Gastrocnemius medialis (tissue), 4 donors: ENCODE measurements around the gene LCE1A. TPM values are rescaled to one million over a fixed set of nuclear protein-coding genes. Genes with fewer than 3 reads are reported as not detected.

Experiments used
- ATAC-seq, 2 donors: fragments of 150-250 bp; one replicate each; pipeline ENCODE4 v1.9.1; 2016
- DNase-seq, 2 donors: peaks; one replicate each; pipeline ENCODE4 v3.0.0-alpha.2; 2019
- H3K27ac ChIP-seq, 4 donors: fragments of 200-600 bp; sonication (generic); 1 replicate in 1 of 4; 2 replicates in 3 of 4; pipeline ENCODE4 v1.5.1; 2016 to 2018; ENCODE audit warnings: mild to moderate bottlenecking in 2 of 4, moderate library complexity in 1 of 4
- H3K27me3 ChIP-seq, 3 donors: fragments of 200-600 bp; sonication (generic) in 2 of 3; 1 replicate in 1 of 3; 2 replicates in 2 of 3; pipeline versions ENCODE4 v1.5.1 to v1.6.0; 2016 to 2019; ENCODE audit warnings: mild to moderate bottlenecking in 1 of 3, moderate library complexity in 1 of 3
- H3K36me3 ChIP-seq, 2 donors: fragments of 200-600 bp; sonication (generic) in 1 of 2; one replicate each; pipeline ENCODE4 v1.5.1; 2017 to 2018
- H3K4me1 ChIP-seq, 2 donors: fragments of 200-600 bp; sonication (generic) in 1 of 2; one replicate each; pipeline ENCODE4 v1.5.1; 2016 to 2017; ENCODE audit warnings: mild to moderate bottlenecking in 2 of 2
- H3K4me3 ChIP-seq, 4 donors: fragments of 200-600 bp; sonication (generic) in 3 of 4; 1 replicate in 1 of 4; 2 replicates in 3 of 4; pipeline ENCODE4 v1.5.1; 2016 to 2019; ENCODE audit warnings: mild to moderate bottlenecking in 2 of 4
- H3K9me3 ChIP-seq, 3 donors: fragments of 200-600 bp; sonication (generic) in 2 of 3; 1 replicate in 1 of 3; 2 replicates in 2 of 3; pipeline ENCODE4 v1.5.1; 2016 to 2019
- CTCF ChIP-seq, 5 experiments: fragments of 450-650 bp in 3 of 5; fragments of 200-600 bp in 2 of 5; sonication (generic) in 2 of 5; IDR thresholded peaks in 4 of 5; conservative IDR thresholded peaks in 1 of 5; 1 replicate in 4 of 5; 2 replicates in 1 of 5; pipeline ENCODE4 v1.5.1; 2016 to 2019; ENCODE audit warnings: antibody characterized with exemption in 5 of 5, mild to moderate bottlenecking in 3 of 5, moderate library complexity in 3 of 5
- POLR2A ChIP-seq, 2 donors: fragments of 450-650 bp; IDR thresholded peaks; one replicate each; pipeline ENCODE4 v1.6.1; 2017; ENCODE audit warnings: antibody characterized with exemption in 2 of 2, mild to moderate bottlenecking in 2 of 2, moderate library complexity in 2 of 2
- in situ Hi-C, 4 donors: fragments of 200-750 bp; cut with MboI; loops; one replicate each; pipeline versions ENCODE4 v1.15.0 to v1.8.0; 2017; ENCODE audit warnings: low sequenced_read_pairs in 4 of 4
- intact Hi-C: fragments of 100-400 bp; cut with DNase I; formaldehyde crosslinking; loops from one replicate; pipeline ENCODE4 v1.15.1; 2023; ENCODE audit warnings: low total_unique reads
- total RNA-seq, 4 donors: library from RNA; depleted of rRNA; stranded (reverse); fragments of >200 nt; gene quantifications; one replicate each; pipeline versions ENCODE4 v1.1.0 to v1.2.3, GENCODE V29; 2016

LCE1A gene
- total RNA-seq, 4 donors from 2014 or later: not detected

- H3K27ac ChIP-seq: no peak within 1 kb of the TSS
- H3K4me1 ChIP-seq: no peaks in the 10 kb centered on the region
- intact Hi-C loops (no loop called here), in situ Hi-C loops (no loop called here)
- no peaks in the 10 kb centered on the region for H3K9me3 ChIP-seq
- no peaks in the 10 kb centered on the region for H3K27me3 ChIP-seq
- no peak for DNase-seq
- TF ChIP-seq CTCF (IDR thresholded peaks at IDR 0.05 in 4 of 5, conservative IDR thresholded peaks at IDR 0.05 in 1 of 5) (no peak), POLR2A (IDR thresholded peaks at IDR 0.05) (no peak)
- H3K36me3 ChIP-seq: no peaks in the 10 kb centered on the region
- no peak for ATAC-seq
- H3K4me3 ChIP-seq: no peak within 1 kb of the TSS
Observed at GRCh38 chr1:152811671-152812070, 15.6 kb upstream of the LCE1A start, which contains the start of gene LCE1B. LCE1B (plus strand) TSS chr1:152811971; CDS start chr1:152812447, 476 bp downstream.

GRCh38 chr1:152817309-152817708 lies 10.0 kb upstream of the LCE1A start:
- in situ Hi-C loops (no loop called here), intact Hi-C loops (no loop called here)
- Histone ChIP-seq H3K27ac (no peak overlapping the region), H3K9me3 (no peaks in the 10 kb centered on the region), H3K4me3 (no peak overlapping the region), H3K36me3 (no peaks in the 10 kb centered on the region), H3K4me1 (no peaks in the 10 kb centered on the region), H3K27me3 (no peaks in the 10 kb centered on the region)
- DNase-seq (no peak), ATAC-seq (no peak)
- TF ChIP-seq POLR2A (IDR thresholded peaks at IDR 0.05) (no peak), CTCF (IDR thresholded peaks at IDR 0.05 in 4 of 5, conservative IDR thresholded peaks at IDR 0.05 in 1 of 5) (no peak)

GRCh38 chr1:152823294-152823693 lies 4.0 kb upstream of the LCE1A start:
- intact Hi-C loops: no loop called here
- H3K36me3 ChIP-seq: no peaks in the 10 kb centered on the region
- DNase-seq: no peak

GRCh38 chr1:152824964-152825363 lies 2.3 kb upstream of the LCE1A start:
- TF ChIP-seq CTCF (IDR thresholded peaks at IDR 0.05 in 4 of 5, conservative IDR thresholded peaks at IDR 0.05 in 1 of 5): no peak
- in situ Hi-C loops (no loop called here), intact Hi-C loops (no loop called here)
- Histone ChIP-seq H3K9me3 (no peaks in the 10 kb centered on the region), H3K36me3 (no peaks in the 10 kb centered on the region), H3K4me3 (no peak overlapping the region), H3K4me1 (no peaks in the 10 kb centered on the region), H3K27ac (no peak overlapping the region), H3K27me3 (no peaks in the 10 kb centered on the region)
- no peak for DNase-seq
- no peak for ATAC-seq

More at GRCh38 chr1:152823294-152823693, 4.0 kb upstream of the LCE1A start:
- ATAC-seq: no peak
- TF ChIP-seq POLR2A (IDR thresholded peaks at IDR 0.05) (no peak), CTCF (IDR thresholded peaks at IDR 0.05 in 4 of 5, conservative IDR thresholded peaks at IDR 0.05 in 1 of 5) (no peak)
- Histone ChIP-seq H3K9me3 (no peaks in the 10 kb centered on the region), H3K4me1 (no peaks in the 10 kb centered on the region), H3K27me3 (no peaks in the 10 kb centered on the region), H3K27ac (no peak overlapping the region), H3K4me3 (no peak overlapping the region)
- in situ Hi-C loops: no loop called here

GRCh38 chr1:152836870-152837269 lies 9.6 kb downstream of the LCE1A start:
- Histone ChIP-seq H3K9me3 (no peaks in the 10 kb centered on the region), H3K27ac (no peak overlapping the region), H3K36me3 (no peaks in the 10 kb centered on the region), H3K4me1 (no peaks in the 10 kb centered on the region), H3K4me3 (no peak overlapping the region), H3K27me3 (no peaks in the 10 kb centered on the region)
- TF ChIP-seq POLR2A (IDR thresholded peaks at IDR 0.05) (no peak), CTCF (IDR thresholded peaks at IDR 0.05 in 4 of 5, conservative IDR thresholded peaks at IDR 0.05 in 1 of 5) (no peak)
- in situ Hi-C loops (no loop called here), intact Hi-C loops (no loop called here)
- DNase-seq (no peak), ATAC-seq (no peak)
